Stimulated activated naive B cell treated with anti-CD40 and anti-IgM and Interleukin-4, amounts not matched to agents 10 μg/mL and 1 μg/mL and 100 μg/mL, for 72 hours (primary cell): ENCODE measurements around the gene CHD6.

Experiments
- ATAC-seq, 2 donors: fragments of 150-1000 bp; cut with Tn5 transposase; replicated peaks; 2 replicates each; pipeline ENCODE4 v1.10.0; 2021; ENCODE audit warnings: moderate library complexity in 1 of 2
- DNase-seq: peaks from one replicate; pipeline ENCODE4 v3.0.0; 2021
- H3K27ac Mint-ChIP-seq: one replicate; pipeline ENCODE4 v1.8.0; 2022; ENCODE audit warnings: mild to moderate bottlenecking, mixed read lengths
- H3K27me3 Mint-ChIP-seq, 2 donors: one replicate each; pipeline ENCODE4 v1.8.0; 2022; ENCODE audit warnings: mixed read lengths in 2 of 2
- H3K36me3 Mint-ChIP-seq, 2 donors: one replicate each; pipeline ENCODE4 v1.8.0; 2022; ENCODE audit warnings: mixed read lengths in 2 of 2, mild to moderate bottlenecking in 1 of 2
- H3K4me1 Mint-ChIP-seq, 2 donors: one replicate each; pipeline ENCODE4 v1.8.0; 2022; ENCODE audit warnings: mixed read lengths in 2 of 2, mild to moderate bottlenecking in 1 of 2
- H3K4me3 Mint-ChIP-seq, 2 donors: one replicate each; pipeline ENCODE4 v1.8.0; 2022; ENCODE audit warnings: mild to moderate bottlenecking in 2 of 2, mixed read lengths in 2 of 2, moderate library complexity in 1 of 2
- H3K9me3 Mint-ChIP-seq, 2 donors: one replicate each; pipeline ENCODE4 v1.8.0; 2022; ENCODE audit warnings: mixed read lengths in 2 of 2, mild to moderate bottlenecking in 1 of 2

CHD6 gene

GRCh38 chr20:41617902-41618806 is at the start of gene CHD6:
Gene CHD6 (minus strand): TSS chr20:41618377. CDS start chr20:41551337, 67,040 bp downstream.
- Mint-ChIP-seq H3K9me3 (no peaks in the 10 kb centered on the region), H3K27ac (peak within 1 kb of the TSS; percentile 96), H3K4me3 (peak within 1 kb of the TSS; percentile 88 to 96), H3K36me3 (peaks cover 0 to 1% of the 10 kb centered on the region in 2 donors), H3K4me1 (peaks cover 47 to 63% of the 10 kb centered on the region in 2 donors), H3K27me3 (no peaks in the 10 kb centered on the region)
- ATAC-seq, result peak; percentile 96 to 97
- peak; percentile 100 for DNase-seq

- Mint-ChIP-seq H3K27ac (no peak overlapping the region), H3K27me3 (peaks cover 29 to 49% of the 10 kb centered on the region in 2 donors), H3K4me1 (peaks cover 0 to 2% of the 10 kb centered on the region in 2 donors), H3K4me3 (peak overlapping the region in 1 of 2 donors; percentile 45), H3K36me3 (peaks cover 0 to 1% of the 10 kb centered on the region in 2 donors), H3K9me3 (no peaks in the 10 kb centered on the region)
- ATAC-seq, result peak; percentile 71 to 84
- DNase-seq, result no peak
Observed at GRCh38 chr20:41664584-41664983, 46.4 kb upstream of the CHD6 start.

GRCh38 chr20:41657655-41658054 is 39.5 kb upstream of the CHD6 start:
- no peak for DNase-seq
- peaks cover 8 to 13% of the 10 kb centered on the region in 2 donors for H3K4me1 Mint-ChIP-seq
- no peaks in the 10 kb centered on the region for H3K9me3 Mint-ChIP-seq
- peaks cover 0 to 1% of the 10 kb centered on the region in 2 donors for H3K36me3 Mint-ChIP-seq
- ATAC-seq, result peak; percentile 69 to 74
- H3K27ac Mint-ChIP-seq, result no peak overlapping the region
- H3K27me3 Mint-ChIP-seq, result peaks cover 45 to 54% of the 10 kb centered on the region in 2 donors
- H3K4me3 Mint-ChIP-seq, result peak overlapping the region in 1 of 2 donors; percentile 3

GRCh38 chr20:41655962-41656618 is 37.9 kb upstream of the CHD6 start:
- H3K27me3 Mint-ChIP-seq, result peaks cover 39 to 40% of the 10 kb centered on the region in 2 donors
- peaks cover 8 to 13% of the 10 kb centered on the region in 2 donors for H3K4me1 Mint-ChIP-seq
- H3K36me3 Mint-ChIP-seq, result peaks cover 0 to 1% of the 10 kb centered on the region in 2 donors
- DNase-seq (no peak), ATAC-seq (no peak)
- H3K4me3 Mint-ChIP-seq, result no peak overlapping the region
- no peak overlapping the region for H3K27ac Mint-ChIP-seq
- H3K9me3 Mint-ChIP-seq, result no peaks in the 10 kb centered on the region

- ATAC-seq (no peak), DNase-seq (no peak)
- peaks cover 27 to 28% of the 10 kb centered on the region in 2 donors for H3K27me3 Mint-ChIP-seq
- H3K27ac Mint-ChIP-seq, result no peak overlapping the region
- H3K9me3 Mint-ChIP-seq, result no peaks in the 10 kb centered on the region
- H3K36me3 Mint-ChIP-seq, result no peaks in the 10 kb centered on the region
- no peak overlapping the region for H3K4me3 Mint-ChIP-seq
- peaks cover 8 to 13% of the 10 kb centered on the region in 2 donors for H3K4me1 Mint-ChIP-seq
Observed at GRCh38 chr20:41654884-41655283, 36.7 kb upstream of the CHD6 start.

- no peak overlapping the region for H3K27ac Mint-ChIP-seq
- no peaks in the 10 kb centered on the region for H3K36me3 Mint-ChIP-seq
- H3K27me3 Mint-ChIP-seq, result peaks cover 22% of the 10 kb centered on the region in 2 donors
- peaks cover 8 to 13% of the 10 kb centered on the region in 2 donors for H3K4me1 Mint-ChIP-seq
- no peaks in the 10 kb centered on the region for H3K9me3 Mint-ChIP-seq
- no peak for ATAC-seq
- H3K4me3 Mint-ChIP-seq, result no peak overlapping the region
- no peak for DNase-seq
Observed at GRCh38 chr20:41654292-41654691, 36.1 kb upstream of the CHD6 start.

- DNase-seq (no peak), ATAC-seq (no peak)
- no peaks in the 10 kb centered on the region for H3K4me1 Mint-ChIP-seq
- H3K4me3 Mint-ChIP-seq, result no peak overlapping the region
- H3K9me3 Mint-ChIP-seq, result no peaks in the 10 kb centered on the region
- H3K27me3 Mint-ChIP-seq, result peaks cover 20 to 28% of the 10 kb centered on the region in 2 donors
- H3K36me3 Mint-ChIP-seq, result no peaks in the 10 kb centered on the region
- no peak overlapping the region for H3K27ac Mint-ChIP-seq
Observed at GRCh38 chr20:41650231-41650948, 32.2 kb upstream of the CHD6 start.

- Mint-ChIP-seq H3K36me3 (no peaks in the 10 kb centered on the region), H3K4me3 (no peak overlapping the region), H3K4me1 (no peaks in the 10 kb centered on the region), H3K27ac (no peak overlapping the region), H3K27me3 (peaks cover 24 to 37% of the 10 kb centered on the region in 2 donors), H3K9me3 (no peaks in the 10 kb centered on the region)
- no peak for ATAC-seq
- DNase-seq, result no peak
Observed at GRCh38 chr20:41649489-41649888, 31.3 kb upstream of the CHD6 start.

GRCh38 chr20:41645372-41645771 is 27.2 kb upstream of the CHD6 start:
- Mint-ChIP-seq H3K4me3 (no peak overlapping the region), H3K27ac (no peak overlapping the region), H3K4me1 (no peaks in the 10 kb centered on the region), H3K36me3 (no peaks in the 10 kb centered on the region), H3K27me3 (peaks cover 22 to 43% of the 10 kb centered on the region in 2 donors), H3K9me3 (no peaks in the 10 kb centered on the region)
- ATAC-seq (no peak), DNase-seq (no peak)

- ATAC-seq (no peak), DNase-seq (no peak)
- H3K4me1 Mint-ChIP-seq, result peaks cover 0 to 4% of the 10 kb centered on the region in 2 donors
- H3K27me3 Mint-ChIP-seq, result peaks cover 33 to 57% of the 10 kb centered on the region in 2 donors
- no peaks in the 10 kb centered on the region for H3K36me3 Mint-ChIP-seq
- H3K4me3 Mint-ChIP-seq, result no peak overlapping the region
- H3K27ac Mint-ChIP-seq, result no peak overlapping the region
- no peaks in the 10 kb centered on the region for H3K9me3 Mint-ChIP-seq
Observed at GRCh38 chr20:41643504-41643938, 25.3 kb upstream of the CHD6 start.

- H3K4me3 Mint-ChIP-seq, result no peak overlapping the region
- H3K27me3 Mint-ChIP-seq, result peaks cover 21 to 34% of the 10 kb centered on the region in 2 donors
- no peak overlapping the region for H3K27ac Mint-ChIP-seq
- H3K4me1 Mint-ChIP-seq, result peaks cover 0 to 4% of the 10 kb centered on the region in 2 donors
- ATAC-seq (no peak), DNase-seq (no peak)
- H3K9me3 Mint-ChIP-seq, result no peaks in the 10 kb centered on the region
- H3K36me3 Mint-ChIP-seq, result no peaks in the 10 kb centered on the region
Observed at GRCh38 chr20:41639630-41640029, 21.5 kb upstream of the CHD6 start.

- ATAC-seq (no peak), DNase-seq (no peak)
- Mint-ChIP-seq H3K4me3 (no peak overlapping the region), H3K36me3 (no peaks in the 10 kb centered on the region), H3K9me3 (no peaks in the 10 kb centered on the region), H3K27ac (no peak overlapping the region), H3K27me3 (peaks cover 15 to 27% of the 10 kb centered on the region in 2 donors), H3K4me1 (peaks cover 0 to 4% of the 10 kb centered on the region in 2 donors)
Observed at GRCh38 chr20:41638456-41638855, 20.3 kb upstream of the CHD6 start.

GRCh38 chr20:41635158-41635557 is 17.0 kb upstream of the CHD6 start:
- Mint-ChIP-seq H3K27me3 (peaks cover 11 to 17% of the 10 kb centered on the region in 2 donors), H3K27ac (no peak overlapping the region), H3K9me3 (no peaks in the 10 kb centered on the region), H3K36me3 (no peaks in the 10 kb centered on the region), H3K4me3 (no peak overlapping the region), H3K4me1 (peaks cover 6% of the 10 kb centered on the region in 2 donors)
- DNase-seq (no peak), ATAC-seq (no peak)

- Mint-ChIP-seq H3K27ac (no peak overlapping the region), H3K9me3 (peaks cover 0 to under 1% of the 10 kb centered on the region in 2 donors), H3K4me3 (no peak overlapping the region), H3K27me3 (no peaks in the 10 kb centered on the region), H3K4me1 (peaks cover 3 to 8% of the 10 kb centered on the region in 2 donors), H3K36me3 (peaks cover 0 to under 1% of the 10 kb centered on the region in 2 donors)
- peak; percentile 81 to 94 for ATAC-seq
- no peak for DNase-seq
Observed at GRCh38 chr20:41632896-41633295, 14.7 kb upstream of the CHD6 start.
